Breast epithelium (tissue), 3 donors: ENCODE measurements around the gene TFPI2.

ENCODE experiments used
- CTCF ChIP-seq, 3 donors: fragments of 450-650 bp; IDR thresholded peaks; one replicate each; pipeline ENCODE4 v1.5.1; 2016 to 2017; ENCODE audit warnings: antibody characterized with exemption in 3 of 3, mild to moderate bottlenecking in 3 of 3, moderate library complexity in 3 of 3
- POLR2A ChIP-seq: fragments of 450-650 bp; IDR thresholded peaks from one replicate; pipeline ENCODE4 v1.6.1; 2016; ENCODE audit warnings: antibody characterized with exemption, mild to moderate bottlenecking, moderate library complexity
- POLR2AphosphoS5 ChIP-seq, 3 donors: sonication (generic); formaldehyde crosslinking; IDR thresholded peaks; one replicate each; pipeline ENCODE4 v1.6.1; 2017; ENCODE audit warnings: antibody characterized with exemption in 3 of 3

GRCh38 chr7:93835702-93836101 is 54.9 kb downstream of the TFPI2 start:
- no peak for TF ChIP-seq CTCF (IDR thresholded peaks at IDR 0.05)
- no peak for TF ChIP-seq POLR2A
- no peak for TF ChIP-seq POLR2AphosphoS5 (IDR thresholded peaks at IDR 0.05)
